ENCODE results near the gene MARK3. TPM values are rescaled to one million over a fixed set of nuclear protein-coding genes. Genes with fewer than 3 reads are reported as not detected.

Gene MARK3
- 42.6 and 84.7 TPM in 2 replicates for total RNA-seq

GRCh38 chr14:103385152-103385928, at the start of gene MARK3:
MARK3 (plus strand) TSS chr14:103385415; CDS start chr14:103386030, 615 bp downstream.

DNA sequence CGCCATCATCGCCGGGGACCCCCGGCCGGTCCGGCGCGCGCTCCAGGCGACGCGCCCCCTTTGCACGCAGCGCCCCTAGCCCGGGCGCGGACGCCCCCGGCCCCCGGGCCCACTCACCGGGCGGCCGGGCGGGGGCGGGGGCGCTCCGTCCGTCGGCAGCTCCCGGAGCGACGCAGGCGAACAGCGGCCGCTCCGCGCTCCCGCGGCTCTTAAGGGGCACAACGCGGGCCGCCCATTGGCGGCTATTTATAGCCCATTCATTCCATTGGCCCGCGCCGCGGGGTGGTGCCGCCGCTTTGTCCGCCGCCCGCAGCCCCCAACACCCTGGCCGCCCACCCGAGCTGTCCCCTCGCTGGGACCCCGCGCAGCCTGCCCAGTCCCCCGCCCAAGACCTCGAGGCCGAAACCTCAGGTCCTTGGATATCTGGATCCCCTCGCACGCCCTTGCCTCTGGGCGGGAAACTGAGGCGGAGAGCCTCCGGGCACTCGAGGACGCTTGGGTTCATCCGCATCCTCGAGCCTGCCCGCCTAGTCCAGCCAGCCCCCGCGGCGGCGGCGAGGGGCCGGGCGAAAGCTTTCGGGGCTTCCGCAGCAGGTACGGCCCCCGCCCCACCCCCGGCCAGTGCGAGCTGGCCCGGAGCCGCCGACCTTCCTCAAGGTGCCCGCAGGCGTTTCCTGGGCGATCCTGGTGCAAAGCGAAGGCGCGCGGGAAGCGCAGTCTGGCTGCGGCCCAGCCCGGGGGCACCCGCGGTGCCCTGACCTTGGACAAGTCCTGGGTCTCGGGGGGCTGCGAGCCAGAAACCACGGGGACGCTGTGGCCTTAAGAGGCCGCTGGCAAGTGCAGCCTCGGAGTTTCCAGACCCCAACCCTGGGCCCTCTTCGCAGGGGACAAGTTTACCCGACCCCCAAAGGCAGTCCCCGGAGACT, 137.7 kb downstream of the MARK3 start, which contains the start of gene CKB:
Gene CKB (minus strand): TSS at position 182 of the 926 bp plus-strand sequence. CDS start 337 bp downstream, outside the sequence.

DNA sequence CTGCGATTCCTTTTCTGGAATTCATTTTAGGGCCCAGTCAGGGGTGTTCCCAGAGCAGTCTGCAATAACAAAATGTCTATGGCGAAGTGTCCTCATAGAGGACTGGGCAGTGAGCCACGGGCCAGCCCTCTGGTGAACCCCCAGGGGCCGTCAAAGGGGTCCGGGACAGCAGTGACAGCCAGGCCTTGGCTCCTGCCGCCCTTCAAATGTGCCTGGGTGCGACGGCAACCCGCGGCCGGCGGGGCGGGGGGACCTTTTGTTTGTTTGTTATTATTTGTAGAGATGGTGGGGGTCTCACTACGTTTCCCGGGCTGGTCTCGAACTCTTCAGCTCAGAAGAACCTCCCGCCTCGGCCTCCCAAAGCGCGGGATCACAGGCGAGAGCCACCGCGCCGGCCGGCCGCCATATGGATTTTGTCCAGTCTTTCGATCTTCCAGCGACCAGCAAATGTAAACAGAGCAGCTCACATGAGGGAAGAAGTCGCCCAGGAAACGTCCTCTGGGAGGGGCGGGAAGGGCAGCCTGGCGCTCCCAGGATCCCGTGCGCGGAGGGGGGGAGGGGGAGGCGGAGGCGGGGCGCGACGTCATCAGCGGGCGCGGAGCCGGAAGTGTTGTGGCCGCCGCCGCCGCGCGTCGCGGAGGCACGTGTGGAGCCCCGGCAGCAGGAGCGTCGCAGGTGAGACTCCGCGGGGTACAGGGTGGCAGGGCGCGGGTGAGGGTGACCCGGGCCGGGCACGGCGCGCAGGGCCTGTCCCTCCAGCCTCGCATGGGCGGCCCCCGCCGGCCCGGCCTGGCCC, 143.6 kb downstream of the MARK3 start, which contains the start of gene TRMT61A:
Gene TRMT61A (plus strand): TSS at position 610 of the 796 bp plus-strand sequence. CDS start 783 bp downstream, outside the sequence.

Other genes with a start within 250 kb of the MARK3 start
- gene EIF5, start 51.2 kb upstream of the MARK3 start, total RNA-seq: 109 and 198 TPM in 2 replicates
- 5.0 and 6.3 TPM in 2 replicates for gene CKB, start 137.4 kb downstream of the MARK3 start, total RNA-seq
- 3.1 and 7.5 TPM in 2 replicates for gene TRMT61A, start 143.8 kb downstream of the MARK3 start, total RNA-seq
- gene BAG5, start 177.2 kb downstream of the MARK3 start, total RNA-seq: 19.9 and 25.6 TPM in 2 replicates
- gene COA8, start 177.5 kb downstream of the MARK3 start, total RNA-seq: 16.2 and 16.8 TPM in 2 replicates
- 184 and 300 TPM in 2 replicates for gene KLC1, start 243.8 kb downstream of the MARK3 start, total RNA-seq

Data from bladder microvascular endothelial cell (primary cell).